Testis (tissue), 2 donors: ENCODE measurements around the gene DSTN.

Experiments used
- POLR2A ChIP-seq: fragments of 450-650 bp; IDR thresholded peaks from one replicate; pipeline ENCODE4 v1.6.1; 2017; ENCODE audit warnings: antibody characterized with exemption, mild to moderate bottlenecking, moderate library complexity
- TF ChIP-seq, protein P1 (sequence below), 3 experiments: fragments of 450-650 bp in 2 of 3; fragments of 200-600 bp in 1 of 3; sonication (generic) in 1 of 3; IDR thresholded peaks; one replicate each; pipeline ENCODE4 v1.5.1; 2016 to 2019; ENCODE audit warnings: antibody characterized with exemption in 3 of 3, mild to moderate bottlenecking in 2 of 3, moderate library complexity in 1 of 3

DNA sequence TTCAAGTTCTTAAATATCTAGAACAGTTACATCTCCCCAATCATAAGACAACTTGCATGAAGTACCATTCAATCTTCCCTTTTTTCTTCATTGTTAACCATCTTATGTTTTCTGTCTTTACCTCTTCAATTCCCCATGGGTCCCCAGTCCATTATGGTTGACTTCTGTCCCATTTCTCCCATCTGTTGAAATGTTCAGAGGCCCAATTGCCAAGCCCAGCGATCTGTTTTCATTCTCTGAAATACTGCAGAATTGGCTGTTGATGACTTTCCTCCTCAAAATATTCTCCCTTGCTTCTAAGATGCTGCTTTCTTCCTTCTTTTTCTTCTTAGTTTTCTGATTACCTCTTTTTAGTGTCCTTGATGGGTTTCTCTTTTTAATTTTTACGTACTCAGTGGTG lies 26.0 kb downstream of the DSTN start:
- TF ChIP-seq POLR2A = no peak
- TF ChIP-seq, protein P1, sequence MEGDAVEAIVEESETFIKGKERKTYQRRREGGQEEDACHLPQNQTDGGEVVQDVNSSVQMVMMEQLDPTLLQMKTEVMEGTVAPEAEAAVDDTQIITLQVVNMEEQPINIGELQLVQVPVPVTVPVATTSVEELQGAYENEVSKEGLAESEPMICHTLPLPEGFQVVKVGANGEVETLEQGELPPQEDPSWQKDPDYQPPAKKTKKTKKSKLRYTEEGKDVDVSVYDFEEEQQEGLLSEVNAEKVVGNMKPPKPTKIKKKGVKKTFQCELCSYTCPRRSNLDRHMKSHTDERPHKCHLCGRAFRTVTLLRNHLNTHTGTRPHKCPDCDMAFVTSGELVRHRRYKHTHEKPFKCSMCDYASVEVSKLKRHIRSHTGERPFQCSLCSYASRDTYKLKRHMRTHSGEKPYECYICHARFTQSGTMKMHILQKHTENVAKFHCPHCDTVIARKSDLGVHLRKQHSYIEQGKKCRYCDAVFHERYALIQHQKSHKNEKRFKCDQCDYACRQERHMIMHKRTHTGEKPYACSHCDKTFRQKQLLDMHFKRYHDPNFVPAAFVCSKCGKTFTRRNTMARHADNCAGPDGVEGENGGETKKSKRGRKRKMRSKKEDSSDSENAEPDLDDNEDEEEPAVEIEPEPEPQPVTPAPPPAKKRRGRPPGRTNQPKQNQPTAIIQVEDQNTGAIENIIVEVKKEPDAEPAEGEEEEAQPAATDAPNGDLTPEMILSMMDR (IDR thresholded peaks at IDR 0.05) = no peak
